IMR-90 (cell line): ENCODE measurements around the gene ADGRD1. TPM values are rescaled to one million over a fixed set of nuclear protein-coding genes. Genes with fewer than 3 reads are reported as not detected.

Experiments
- ATAC-seq: fragments of 200-7000 bp; cut with Tn5 transposase; 2 replicates; pipeline ENCODE4 v1.9.1; 2020; ENCODE audit warnings: low read depth, mild to moderate bottlenecking, moderate library complexity
- BruUV-seq: library from RNA; stranded (reverse); fragments of 400-500 nt; replicated peaks from 2 replicates; lab custom pipeline; 2021; lab: Mats Ljungman, UMichigan
- CTCF ChIA-PET: fragments of 300-600 bp; formaldehyde crosslinking; extraction: SDS; loops from one replicate; lab custom pipeline; 2021; ENCODE audit warnings: antibody characterized with exemption; lab: Yijun Ruan, JAX
- POLR2A ChIA-PET: fragments of 300-600 bp; sonication (Branson Sonifier 250); formaldehyde crosslinking; loops from one replicate; lab custom pipeline; 2022; ENCODE audit warnings: antibody characterized with exemption; ENCODE audit not compliant: unreplicated experiment; lab: Charles Lee
- DNase-seq: peaks from one replicate; pipeline ENCODE4 v3.0.0; 2013
- H2AFZ ChIP-seq: replicated peaks from 2 replicates; pipeline ENCODE3; 2013; ENCODE audit warnings: low read length, mild to moderate bottlenecking; ENCODE audit not compliant: poor library complexity
- H2AK5ac ChIP-seq: 2 replicates; pipeline ENCODE4 v1.6.1; 2013; ENCODE audit warnings: low read depth, low read length, inconsistent platforms
- H2AK9ac ChIP-seq: replicated peaks from 2 replicates; pipeline ENCODE3; 2013; ENCODE audit warnings: mild to moderate bottlenecking, low read depth, low read length, moderate library complexity; ENCODE audit not compliant: poor library complexity
- H2BK120ac ChIP-seq: 2 replicates; pipeline ENCODE4 v1.6.1; 2013; ENCODE audit warnings: low read depth, low read length, inconsistent platforms
- H2BK15ac ChIP-seq: 3 replicates; pipeline ENCODE4 v1.6.1; 2013; ENCODE audit warnings: low read depth, low read length, inconsistent platforms
- H2BK20ac ChIP-seq: 2 replicates; pipeline ENCODE4 v1.6.1; 2013; ENCODE audit warnings: low read depth, mild to moderate bottlenecking, inconsistent platforms, low read length, moderate library complexity
- H2BK5ac ChIP-seq: 2 replicates; pipeline ENCODE4 v1.6.1; 2013; ENCODE audit warnings: mild to moderate bottlenecking, low read depth, low read length, inconsistent platforms; ENCODE audit not compliant: poor library complexity, severe bottlenecking
- H3K14ac ChIP-seq: replicated peaks from 2 replicates; pipeline ENCODE4 v1.6.1; 2013; ENCODE audit warnings: low read depth, low read length, inconsistent platforms
- H3K18ac ChIP-seq: 2 replicates; pipeline ENCODE4 v1.6.1; 2013; ENCODE audit warnings: low read depth, low read length, control low read depth
- H3K23ac ChIP-seq: 2 replicates; pipeline ENCODE4 v1.6.1; 2013; ENCODE audit warnings: low read depth, low read length, inconsistent platforms
- H3K27ac ChIP-seq: 2 replicates; pipeline ENCODE4 v1.5.1; 2013; ENCODE audit warnings: mild to moderate bottlenecking, control low read depth, low read length; ENCODE audit not compliant: insufficient read depth
- H3K27me3 ChIP-seq: 2 replicates; pipeline ENCODE4 v1.6.1; 2013; ENCODE audit warnings: low read length; ENCODE audit not compliant: control insufficient read depth, insufficient read depth
- H3K36me3 ChIP-seq: 2 replicates; pipeline ENCODE4 v1.6.1; 2013; ENCODE audit warnings: low read length, mixed read lengths; ENCODE audit not compliant: control insufficient read depth, insufficient read depth
- H3K4ac ChIP-seq: 2 replicates; pipeline ENCODE4 v1.6.1; 2013; ENCODE audit warnings: low read depth, low read length, inconsistent platforms
- H3K4me1 ChIP-seq: 2 replicates; pipeline ENCODE4 v1.6.1; 2013; ENCODE audit warnings: low read length, mixed read lengths; ENCODE audit not compliant: control insufficient read depth, insufficient read depth
- H3K4me2 ChIP-seq: 2 replicates; pipeline ENCODE4 v1.6.1; 2013; ENCODE audit warnings: low read depth, mild to moderate bottlenecking, control low read depth, low read length, moderate library complexity
- H3K4me3 ChIP-seq: 2 replicates; pipeline ENCODE4 v1.5.1; 2013; ENCODE audit warnings: low read depth, mild to moderate bottlenecking, control low read depth, low read length, moderate library complexity; ENCODE audit not compliant: insufficient read depth
- H3K56ac ChIP-seq: 2 replicates; pipeline ENCODE4 v1.6.1; 2013; ENCODE audit warnings: low read length, inconsistent platforms; ENCODE audit not compliant: insufficient read depth; ENCODE audit errors: extremely low read depth
- H3K79me1 ChIP-seq, 2 experiments: 2 replicates each; pipeline ENCODE4 v1.6.1; 2013; ENCODE audit warnings: low read length in 2 of 2, inconsistent platforms in 1 of 2, low read depth in 1 of 2
- H3K9ac ChIP-seq: 2 replicates; pipeline ENCODE4 v1.6.1; 2013; ENCODE audit warnings: low read depth, low read length, control low read depth
- H3K9me1 ChIP-seq: 2 replicates; pipeline ENCODE4 v1.6.1; 2013; ENCODE audit warnings: low read length, inconsistent platforms; ENCODE audit not compliant: insufficient read depth
- H3K9me3 ChIP-seq: 2 replicates; pipeline ENCODE4 v1.6.1; 2013; ENCODE audit warnings: low read length; ENCODE audit not compliant: control insufficient read depth, insufficient read depth
- H4K20me1 ChIP-seq: 2 replicates; pipeline ENCODE4 v1.6.1; 2013; ENCODE audit warnings: low read length, inconsistent platforms; ENCODE audit not compliant: insufficient read depth
- H4K5ac ChIP-seq: 2 replicates; pipeline ENCODE4 v1.6.1; 2013; ENCODE audit warnings: mild to moderate bottlenecking, low read depth, low read length, control low read depth
- H4K8ac ChIP-seq, 2 experiments: 2 replicates each; pipeline ENCODE4 v1.6.1; 2013; ENCODE audit warnings: low read depth in 2 of 2, low read length in 2 of 2, control low read depth in 1 of 2, inconsistent platforms in 1 of 2
- H4K91ac ChIP-seq: 2 replicates; pipeline ENCODE4 v1.6.1; 2013; ENCODE audit warnings: low read depth, low read length, inconsistent platforms; ENCODE audit not compliant: insufficient read depth
- BHLHE40 ChIP-seq: fragments of 150-350 bp; IDR thresholded peaks from 2 replicates; pipeline ENCODE4 v1.6.1; 2016; ENCODE audit warnings: mild to moderate bottlenecking, low read depth, low read length
- MXI1 ChIP-seq: IDR thresholded peaks from 2 replicates; pipeline ENCODE4 v1.6.1; 2012; ENCODE audit warnings: low read depth, mild to moderate bottlenecking, low read length, moderate library complexity, borderline replicate concordance
- POLR2A ChIP-seq: IDR thresholded peaks from 2 replicates; pipeline ENCODE4 v1.6.1; 2012; ENCODE audit warnings: mild to moderate bottlenecking, low read depth, low read length
- RCOR1 ChIP-seq: IDR thresholded peaks from 2 replicates; pipeline ENCODE4 v1.6.1; 2012; ENCODE audit warnings: mild to moderate bottlenecking, low read length, improper control_type of control experiment; ENCODE audit not compliant: insufficient replicate concordance
- RFX5 ChIP-seq: IDR thresholded peaks from 2 replicates; pipeline ENCODE4 v1.8.0; 2012; ENCODE audit warnings: low read depth, mild to moderate bottlenecking, low read length, moderate library complexity
- USF2 ChIP-seq: fragments of 150-350 bp; IDR thresholded peaks from 2 replicates; pipeline ENCODE4 v1.6.1; 2017; ENCODE audit warnings: mild to moderate bottlenecking, antibody characterized with exemption, low read length, low read depth
- WGBS, 2 experiments: methylation state at CpG; one replicate each; pipeline versions ENCODE4 v1.1.5 to v1.1.7; 2013; ENCODE audit warnings: missing lambda C conversion rate in 2 of 2; ENCODE audit not compliant: insufficient read length in 1 of 2; ENCODE audit errors: extremely low coverage in 2 of 2; 5-methylcytosine and 5-hydroxymethylcytosine counted together
- dilution Hi-C: fragments of 300-500 bp; cut with HindIII; formaldehyde crosslinking; loops from one replicate; pipeline ENCODE4 v1.14.3; 2018; ENCODE audit warnings: low sequenced_read_pairs; ENCODE audit not compliant: unreplicated experiment
- in situ Hi-C: fragments of 300-500 bp; cut with MboI; formaldehyde crosslinking; loops from 3 replicates; pipeline ENCODE4 v1.14.3; 2019; ENCODE audit warnings: low sequenced_read_pairs, inconsistent platforms, mixed read lengths
- intact Hi-C: fragments of 100-400 bp; cut with micrococcal nuclease; formaldehyde crosslinking; loops from 2 replicates; pipeline ENCODE4 v1.10.0; 2022
- microRNA-seq, 2 experiments: library from miRNA; stranded (forward) in 1 of 2; unstranded in 1 of 2; fragments of 10-50 nt in 1 of 2; fragments of <30 nt in 1 of 2; gene quantifications in 1 of 2; microRNA quantifications in 1 of 2; one replicate each; pipeline versions ENCODE3 to v1.1.0; 2013 to 2020; ENCODE audit not compliant: insufficient read depth in 1 of 2, insufficient read length in 1 of 2, unreplicated experiment in 1 of 2
- polyA plus RNA-seq, 3 experiments: library from polyadenylated mRNA; depleted of rRNA; stranded (reverse); fragments of >200 nt; gene quantifications; 2 replicates each; pipeline ENCODE4 v1.2.3, GENCODE V29; 2012; ENCODE audit warnings: low replicate concordance in 1 of 3
- small RNA-seq, 5 experiments: library from RNA; depleted of rRNA; stranded (forward); fragments of <200 nt; gene quantifications; one replicate each; pipeline ENCODE3, GENCODE V24; 2012
- total RNA-seq: library from RNA; depleted of rRNA; stranded (reverse); fragments of >200 nt; gene quantifications from 2 replicates; pipeline ENCODE4 v1.2.3, GENCODE V29; 2012; rRNA removed

ADGRD1 gene
- total and polyA plus RNA-seq, 2 of the 4 experiments (the other 2 are of a cell fraction), result not detected

GRCh38 chr12:131190965-131191364, 237.3 kb downstream of the ADGRD1 start:
- TF ChIP-seq BHLHE40 (no peak), MXI1 (no peak), POLR2A (no peak), USF2 (no peak), RCOR1 (no peak), RFX5 (no peak)
- Histone ChIP-seq H3K27ac (no peak overlapping the region), H2AFZ (no peak overlapping the region), H3K23ac (no peak overlapping the region), H4K8ac (no peak overlapping the region), H3K4me3 (no peak overlapping the region), H3K4me2 (no peak overlapping the region), H3K14ac (no peak overlapping the region), H3K4me1 (no peaks in the 10 kb centered on the region), H2AK9ac (no peak overlapping the region), H2AK5ac (no peak overlapping the region), H2BK15ac (no peak overlapping the region), H3K36me3 (no peaks in the 10 kb centered on the region), H3K27me3 (no peaks in the 10 kb centered on the region), H2BK120ac (no peak overlapping the region), H2BK20ac (no peak overlapping the region), H3K4ac (no peak overlapping the region), H4K91ac (no peak overlapping the region), H3K79me1 (no peaks in the 10 kb centered on the region), H3K9ac (no peak overlapping the region), H2BK5ac (no peak overlapping the region), H4K5ac (no peak overlapping the region), H4K20me1 (no peaks in the 10 kb centered on the region), H3K9me1 (no peaks in the 10 kb centered on the region), H3K9me3 (peaks cover 36% of the 10 kb centered on the region), H3K18ac (no peak overlapping the region), H3K56ac (no peak overlapping the region)
- WGBS, 2 experiments, result no CpG with 5 or more reads among the region's 4 CpGs
- in situ Hi-C loops (no loop called here), intact Hi-C loops (no loop called here), dilution Hi-C loops (no loop called here)
- POLR2A ChIA-PET, result no interaction called here
- ATAC-seq (no peak), DNase-seq (no peak)
- BruUV-seq, result no TSS peak
- CTCF ChIA-PET, result no interaction called here

Small RNA genes within 50 kb of the gene (microRNA-seq; reads per million reads assigned to microRNA genes)
- not detected for gene RF00019 (ENCODE audit: insufficient read depth, insufficient read length)

Small RNA genes within 50 kb of the gene (small RNA-seq; reads per million reads assigned to genes)
- 0 reads per million in 5 experiments for gene RF00019

Other genes with a start within 250 kb of the ADGRD1 start
- gene RIMBP2, start 237.6 kb upstream of the ADGRD1 start, total RNA-seq, result not detected in 2 replicates
- not detected in 2 replicates for gene RIMBP2, start 237.6 kb upstream of the ADGRD1 start, polyA plus RNA-seq (2012; rRNA removed)
- gene STX2, start 114.7 kb upstream of the ADGRD1 start, total RNA-seq, result 26.9 and 42.8 TPM in 2 replicates
- 26.9 and 32.5 TPM in 2 replicates for gene STX2, start 114.7 kb upstream of the ADGRD1 start, polyA plus RNA-seq (2012; rRNA removed)
- 898 and 910 TPM in 2 replicates for gene RAN, start 81.8 kb upstream of the ADGRD1 start, total RNA-seq
- 984 and 1,062 TPM in 2 replicates for gene RAN, start 81.8 kb upstream of the ADGRD1 start, polyA plus RNA-seq (2012; rRNA removed)